HG02623 (cell line): ENCODE measurements around the gene LRRFIP1.
"Not testable (repeated sequence)": the region's sequence is repeated elsewhere in the genome, so short reads cannot be mapped to it uniquely, and the experiment has no call there.

Experiments
- ATAC-seq: cut with Tn5 transposase; IDR thresholded peaks from one replicate; pipeline ENCODE4 v1.9.1; 2021; ENCODE audit warnings: moderate library complexity; ENCODE audit not compliant: unreplicated experiment

LRRFIP1 gene, protein sequence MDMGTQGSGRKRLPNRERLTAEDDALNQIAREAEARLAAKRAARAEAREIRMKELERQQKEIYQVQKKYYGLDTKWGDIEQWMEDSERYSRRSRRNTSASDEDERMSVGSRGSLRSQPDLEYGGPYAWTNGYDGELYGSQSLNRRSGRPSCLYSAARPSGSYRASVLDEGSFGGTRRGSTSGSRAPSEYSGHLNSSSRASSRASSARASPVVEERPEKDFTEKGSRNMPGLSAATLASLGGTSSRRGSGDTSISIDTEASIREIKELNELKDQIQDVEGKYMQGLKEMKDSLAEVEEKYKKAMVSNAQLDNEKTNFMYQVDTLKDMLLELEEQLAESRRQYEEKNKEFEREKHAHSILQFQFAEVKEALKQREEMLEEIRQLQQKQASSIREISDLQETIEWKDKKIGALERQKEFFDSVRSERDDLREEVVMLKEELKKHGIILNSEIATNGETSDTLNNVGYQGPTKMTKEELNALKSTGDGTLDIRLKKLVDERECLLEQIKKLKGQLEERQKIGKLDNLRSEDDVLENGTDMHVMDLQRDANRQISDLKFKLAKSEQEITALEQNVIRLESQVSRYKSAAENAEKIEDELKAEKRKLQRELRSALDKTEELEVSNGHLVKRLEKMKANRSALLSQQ

GRCh38 chr2:237627441-237628246 is at the start of gene LRRFIP1:
Gene LRRFIP1, plus strand, starts transcription at chr2:237627587. Its CDS starts 58 bp downstream, at chr2:237627645.
- ATAC-seq: no peak

DNA sequence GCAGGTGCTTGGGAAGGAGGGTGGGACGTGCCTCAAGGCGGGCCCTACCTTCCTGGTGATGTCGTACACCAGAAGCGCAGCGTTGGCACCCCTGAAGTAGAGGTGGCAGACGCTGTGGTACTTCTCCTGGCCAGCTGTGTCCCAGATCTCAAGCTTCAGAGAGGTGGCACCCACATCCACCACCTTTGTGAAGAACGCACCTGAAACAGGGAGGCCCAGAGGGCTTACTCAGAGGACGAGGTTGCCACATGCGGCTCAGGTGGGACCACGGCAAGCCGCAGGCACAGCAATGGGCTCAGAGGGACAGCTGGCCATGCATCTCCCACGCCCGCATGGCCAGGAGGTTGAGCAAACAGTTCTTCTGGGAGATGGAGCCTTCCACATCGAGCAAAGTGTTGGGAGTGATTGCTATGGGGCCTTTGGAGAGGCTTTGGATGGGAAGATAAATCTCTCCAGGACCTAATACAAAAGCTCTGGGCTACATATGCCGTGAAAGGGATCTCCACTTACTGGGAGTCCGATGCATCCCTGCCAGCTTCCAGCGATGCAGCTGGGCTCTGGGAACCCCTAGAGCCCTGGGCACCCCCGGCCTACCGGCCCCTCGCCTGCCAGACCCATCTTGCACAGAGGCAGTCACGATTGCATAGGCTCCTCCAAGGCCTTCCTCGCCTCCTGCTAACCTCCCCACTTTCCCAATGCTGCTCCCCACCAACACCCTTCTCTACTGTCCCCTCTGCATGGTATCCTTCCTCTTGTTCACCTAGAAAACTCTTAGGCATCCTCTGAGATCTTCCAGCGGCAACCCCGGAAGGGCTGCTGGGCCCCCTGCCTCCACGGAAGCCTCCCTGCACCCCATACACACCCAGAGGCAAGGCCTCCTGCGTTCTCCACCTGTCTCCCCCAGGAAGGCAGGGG is 49.2 kb upstream of the LRRFIP1 start:
- ATAC-seq: no peak

GRCh38 chr2:237581326-237581725 is 46.1 kb upstream of the LRRFIP1 start:
- ATAC-seq: no peak

GRCh38 chr2:237581751-237582746 is 45.3 kb upstream of the LRRFIP1 start:
- ATAC-seq: no peak

DNA sequence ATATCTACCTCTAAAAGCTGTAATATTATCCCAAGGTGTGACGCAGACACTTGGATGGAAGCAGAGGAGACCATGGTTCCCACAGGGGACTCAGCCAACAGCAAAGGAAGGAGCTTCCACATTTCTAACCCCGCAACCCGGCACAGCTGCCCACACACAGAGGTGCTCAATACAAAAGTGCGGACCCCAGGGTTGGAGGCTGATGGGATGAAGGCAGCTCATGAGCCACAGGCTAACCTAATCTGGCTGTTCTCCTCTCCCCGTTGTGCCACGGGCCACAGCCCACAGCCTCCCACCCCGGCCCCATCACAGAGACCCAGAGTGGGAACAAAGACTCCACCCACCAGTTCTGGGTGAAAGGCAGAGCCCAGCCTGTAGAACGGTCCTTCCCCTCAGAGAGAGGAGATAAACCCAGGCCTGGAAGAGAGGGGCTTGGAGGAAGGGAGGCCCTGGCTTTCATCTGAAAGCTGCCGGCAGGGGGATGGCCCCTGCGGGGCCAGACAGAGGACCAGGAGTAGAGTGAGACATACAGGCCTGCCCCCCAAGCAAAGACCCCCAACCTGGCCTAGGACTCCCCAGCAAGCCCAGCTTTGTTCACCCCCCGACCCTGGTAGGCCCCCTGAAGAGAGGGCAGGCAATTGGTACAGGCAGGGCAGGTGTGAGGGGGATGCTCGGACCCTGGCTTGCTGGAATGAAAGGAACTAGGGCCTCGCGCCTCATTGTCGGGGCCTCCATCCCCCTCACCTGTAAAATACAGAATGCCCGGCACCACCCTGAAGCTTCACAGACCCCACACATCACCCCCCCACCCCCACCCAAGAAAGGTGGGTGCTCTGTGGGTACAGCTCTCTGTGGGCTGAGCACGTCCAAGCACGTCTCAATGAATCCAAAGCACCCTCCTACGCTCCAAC is 43.7 kb upstream of the LRRFIP1 start:
- no peak for ATAC-seq

- no peak for ATAC-seq
Measured at GRCh38 chr2:237585590-237586221, 41.7 kb upstream of the LRRFIP1 start.

- no peak for ATAC-seq
Measured at GRCh38 chr2:237588044-237588696, 39.2 kb upstream of the LRRFIP1 start.

DNA sequence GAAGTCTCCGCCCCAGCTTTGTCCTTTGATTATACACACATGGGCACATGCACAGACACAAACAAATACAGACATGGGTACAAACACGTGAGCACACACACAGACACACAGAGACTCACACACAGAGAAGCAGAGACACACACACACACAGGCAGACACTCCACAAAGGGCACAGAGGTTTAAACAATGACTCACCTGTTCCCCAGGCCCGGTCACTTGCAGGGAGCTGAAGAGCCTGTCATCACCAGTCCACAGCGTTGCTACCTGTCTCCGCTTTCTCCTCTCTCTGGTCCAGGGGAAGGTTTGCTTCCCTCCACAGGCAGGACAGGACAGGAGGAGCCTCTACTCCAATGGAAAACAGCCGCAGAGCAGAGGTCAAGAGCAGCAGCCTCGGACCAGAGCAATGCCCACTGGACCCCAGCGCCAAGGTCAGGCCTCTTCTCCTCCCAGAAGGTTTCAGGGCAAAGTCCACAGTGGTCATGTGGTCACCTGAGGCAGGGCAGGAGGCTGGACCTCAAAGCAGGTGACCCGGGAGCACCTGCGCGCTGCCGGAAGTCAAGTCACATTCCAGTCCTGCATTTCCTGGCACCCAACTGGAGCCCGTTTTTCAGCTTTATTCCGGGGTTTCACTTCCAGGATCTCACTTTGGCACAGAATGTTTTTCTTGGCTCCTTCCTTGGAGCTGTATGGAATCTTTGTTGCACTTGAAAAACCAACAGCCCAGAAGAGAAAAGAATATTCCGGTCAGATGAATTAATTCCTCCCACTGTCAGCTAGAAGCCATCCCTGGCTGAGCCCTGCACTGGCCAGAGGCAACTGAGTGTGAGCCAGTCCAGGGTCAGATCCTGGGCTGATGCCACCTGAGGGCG is 36.9 kb upstream of the LRRFIP1 start, which contains the start of gene RAB17:
RAB17 (minus strand) TSS at position 463 of the 869 bp plus-strand sequence. CDS start 4,580 bp downstream, outside the sequence.
- ATAC-seq: no peak

DNA sequence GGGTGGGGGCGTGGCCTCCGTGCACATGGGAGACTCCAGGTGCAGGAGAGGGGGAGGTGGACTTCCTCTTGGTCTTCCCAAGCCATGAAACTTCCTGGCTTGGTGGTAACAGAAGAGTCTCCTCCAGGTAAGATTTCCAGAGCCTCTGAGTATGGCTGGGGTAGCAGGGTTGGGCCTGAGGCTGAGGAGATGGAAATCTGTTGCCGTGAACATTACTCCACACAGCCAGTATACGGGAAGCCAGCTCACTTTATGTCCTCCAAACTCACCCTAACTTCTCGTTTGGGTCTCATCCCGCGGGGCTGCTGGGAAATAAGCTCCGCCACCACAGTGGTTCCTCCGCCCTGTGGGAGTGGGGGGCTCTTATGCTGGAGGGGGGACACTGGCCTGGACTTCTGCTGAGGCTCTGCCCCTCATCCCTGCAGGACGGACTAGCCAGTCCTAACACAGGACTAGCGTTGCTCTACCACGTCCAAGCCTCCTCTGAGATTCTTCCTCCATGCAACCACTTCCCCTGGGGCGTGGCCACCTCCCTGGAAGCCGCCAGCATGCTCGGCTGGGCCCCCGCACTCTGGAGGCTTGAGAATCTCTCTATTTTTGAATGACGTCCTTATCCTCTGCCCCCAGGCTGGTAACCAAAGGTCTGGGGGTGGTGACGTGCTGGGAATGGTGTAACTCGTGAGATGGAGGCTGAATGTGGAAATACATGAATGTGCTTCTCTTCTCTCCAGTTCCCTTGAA is 36.1 kb upstream of the LRRFIP1 start:
- no peak for ATAC-seq

DNA sequence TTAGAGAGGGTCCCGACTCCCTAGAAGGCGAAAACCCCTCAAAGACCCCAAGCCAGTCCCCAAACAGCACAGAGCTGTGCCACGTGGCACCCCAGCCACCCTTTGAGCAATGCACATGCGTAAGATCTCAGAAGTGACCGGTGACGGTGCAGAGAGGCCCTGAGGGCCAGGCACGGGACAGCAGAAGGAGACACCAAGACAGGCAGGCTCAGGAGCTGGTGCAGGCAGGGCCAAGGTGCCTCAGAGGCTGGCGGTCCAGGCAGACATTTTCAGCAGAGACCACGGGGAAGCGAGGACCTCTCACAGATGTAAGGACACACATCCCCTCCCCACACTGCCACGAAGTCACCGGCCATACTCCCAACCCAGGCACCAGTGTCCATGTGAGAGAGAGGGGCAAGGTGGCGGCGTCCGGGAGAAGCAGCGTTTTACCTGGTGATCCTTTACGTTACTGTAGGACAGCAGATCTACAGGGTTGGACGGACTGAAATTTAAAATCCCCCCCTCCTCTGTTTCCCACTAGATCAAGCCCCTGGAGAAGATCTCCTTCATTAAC is 34.9 kb upstream of the LRRFIP1 start:
- no peak for ATAC-seq

GRCh38 chr2:237593036-237593435 is 34.4 kb upstream of the LRRFIP1 start:
- no peak for ATAC-seq

DNA sequence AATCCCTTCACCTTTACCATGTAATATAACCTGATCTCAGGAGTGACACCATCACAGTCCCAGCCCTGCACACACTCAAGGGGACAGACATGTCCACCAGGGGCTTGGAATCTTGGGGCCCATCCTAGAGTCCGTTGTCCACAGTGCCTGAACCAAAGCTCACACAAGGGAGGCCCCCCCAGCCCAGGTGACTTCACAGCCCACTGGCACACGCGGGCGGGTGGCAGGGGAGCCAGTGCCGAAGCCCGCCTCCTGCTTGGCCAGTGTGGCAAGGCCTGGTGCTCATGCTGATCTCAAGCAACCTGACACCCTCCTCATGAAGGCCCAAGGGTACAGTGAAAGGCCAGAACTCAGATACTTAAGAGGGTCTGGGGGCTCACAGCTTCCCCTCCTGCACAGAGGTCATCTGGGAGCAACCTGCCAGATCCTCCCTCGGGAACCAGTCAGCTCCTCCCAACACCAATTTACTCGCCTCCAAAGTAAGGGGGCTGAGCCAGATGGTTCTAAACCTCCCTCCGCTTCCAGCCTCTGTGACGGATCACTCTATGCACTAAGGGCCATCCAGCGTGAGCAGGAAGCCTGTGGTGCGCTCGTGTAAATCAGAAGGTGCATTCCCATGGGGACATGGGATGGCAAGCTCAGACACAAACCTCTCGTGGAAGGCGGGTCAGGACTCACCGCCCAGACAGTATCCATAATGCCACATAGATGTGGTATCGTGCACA is 33.6 kb upstream of the LRRFIP1 start:
- no peak for ATAC-seq

GRCh38 chr2:237594514-237594871 is 32.9 kb upstream of the LRRFIP1 start:
- ATAC-seq: no peak

- ATAC-seq: not testable (repeated sequence)
Measured at GRCh38 chr2:237595829-237596519, 31.4 kb upstream of the LRRFIP1 start.
